K562 (cell line): ENCODE data around the gene GYS1. TPM values are rescaled to one million over a fixed set of nuclear protein-coding genes. Genes with fewer than 3 reads are reported as not detected.

Source experiments
- MTA2 ChIP-seq: fragments of 450-650 bp; IDR thresholded peaks from 2 replicates; pipeline ENCODE4 v1.6.1; 2016; ENCODE audit warnings: low read depth
- POLR2A ChIP-seq: fragments of 450-650 bp; conservative IDR thresholded peaks from 2 replicates; pipeline ENCODE4 v1.6.1; 2016
- RAD21 ChIP-seq, 2 experiments: fragments of 250-450 bp in 1 of 2; fragments of 450-650 bp in 1 of 2; sonication (Bioruptor Pico) in 1 of 2; formaldehyde crosslinking in 1 of 2; IDR thresholded peaks in 1 of 2; conservative IDR thresholded peaks in 1 of 2; 2 replicates each; pipeline versions ENCODE4 v1.4.0 to v1.8.0; 2020 to 2022; ENCODE audit warnings: mild to moderate bottlenecking in 2 of 2, moderate library complexity in 1 of 2
- RBFOX2 ChIP-seq: fragments of 200-400 bp; formaldehyde crosslinking; IDR thresholded peaks from 2 replicates; pipeline ENCODE4 v1.6.1; 2017; ENCODE audit warnings: low read depth, mild to moderate bottlenecking, low read length, moderate library complexity
- SMC3 ChIP-seq: conservative IDR thresholded peaks from 2 replicates; pipeline ENCODE4 v1.6.1; 2011; ENCODE audit warnings: low read depth, low read length, improper control_type of control experiment; ENCODE audit not compliant: insufficient read depth
- STAT5B ChIP-seq: fragments of 250-450 bp; sonication (Bioruptor Pico); IDR thresholded peaks from 2 replicates; pipeline ENCODE4 v1.8.0; 2021; ENCODE audit warnings: mild to moderate bottlenecking, inconsistent platforms
- polyA plus RNA-seq, 8 experiments: library from polyadenylated mRNA; depleted of rRNA in 4 of 8; stranded (reverse) in 5 of 8; unstranded in 3 of 8; fragments of >200 nt; fragmentation: Nextera tagmentation in 2 of 8; fragmentation: Illumina TruSeq in 1 of 8; extraction: Ambion mirVana in 2 of 8; extraction: Trizol in 1 of 8; gene quantifications; 2 replicates each; pipeline versions ENCODE4 v1.2.1 to v1.2.3, GENCODE V29; 2011 to 2014; ENCODE audit warnings: inconsistent platforms in 1 of 8, missing spikeins in 1 of 8
- total RNA-seq, 7 experiments: library from RNA; depleted of rRNA in 6 of 7; stranded (reverse); fragments of >200 nt in 6 of 7; fragmentation: Illumina TruSeq in 2 of 7; extraction: Trizol in 2 of 7; gene quantifications; 2 replicates each; pipeline versions ENCODE4 v1.2.1 to v1.2.3, GENCODE V29; 2011 to 2021; ENCODE audit warnings: low replicate concordance in 1 of 7
- TF ChIP-seq, protein P1 (sequence below), 2 experiments: fragments of 450-650 bp; formaldehyde crosslinking in 1 of 2; IDR thresholded peaks; 2 replicates each; pipeline versions ENCODE4 v1.4.0 to v1.6.1; 2014 to 2020; ENCODE audit warnings: mild to moderate bottlenecking in 2 of 2, borderline replicate concordance in 1 of 2, low read depth in 1 of 2
- TF ChIP-seq, protein P2 (sequence below), 3 experiments: IDR thresholded peaks in 2 of 3; conservative IDR thresholded peaks in 1 of 3; 2 replicates each; pipeline ENCODE4 v1.5.1; 2011 to 2012; ENCODE audit warnings: low read length in 3 of 3, mild to moderate bottlenecking in 3 of 3, control low read depth in 2 of 3, improper control_type of control experiment in 1 of 3, inconsistent platforms in 1 of 3, low read depth in 1 of 3, mixed read lengths in 1 of 3, moderate library complexity in 1 of 3; ENCODE audit not compliant: insufficient read depth in 2 of 3
- TF ChIP-seq, protein P3 (sequence below), 2 experiments: IDR thresholded peaks; 2 replicates each; pipeline ENCODE4 v1.6.1; 2011; ENCODE audit warnings: borderline replicate concordance in 1 of 2, control low read depth in 1 of 2, low read depth in 1 of 2, low read length in 1 of 2, mild to moderate bottlenecking in 1 of 2, mixed read lengths in 1 of 2, moderate library complexity in 1 of 2; ENCODE audit not compliant: insufficient read depth in 1 of 2, insufficient read length in 1 of 2, poor library complexity in 1 of 2, severe bottlenecking in 1 of 2; ENCODE audit errors: extremely low read depth in 1 of 2

GYS1 gene
- total and polyA plus RNA-seq, 9 of the 15 experiments (the other 6 are each of a cell fraction or from before 2014, with no cell fraction given), result 1.9 to 31.1 (median 15.2) TPM

DNA sequence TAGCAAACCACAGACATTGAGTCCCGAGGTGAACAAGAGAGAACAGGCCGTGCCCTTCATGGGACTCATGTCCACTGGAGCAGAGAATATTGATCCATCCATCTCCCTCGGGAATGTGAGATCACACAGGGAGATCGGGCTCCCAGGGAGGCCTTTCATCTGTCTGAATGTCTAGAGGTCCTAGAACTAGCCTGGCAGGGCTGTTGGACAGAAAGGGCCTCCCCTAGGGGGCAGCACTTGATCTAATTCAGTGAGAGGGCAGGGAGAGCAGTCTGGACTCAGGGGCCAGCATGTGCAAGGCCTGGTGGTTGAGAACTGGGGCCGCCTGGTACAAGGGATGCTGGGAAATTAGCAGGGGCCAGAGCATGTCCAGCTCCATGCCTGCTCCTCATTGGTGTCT, 4.9 kb upstream of the GYS1 start (continued):
- TF ChIP-seq, protein P1, sequence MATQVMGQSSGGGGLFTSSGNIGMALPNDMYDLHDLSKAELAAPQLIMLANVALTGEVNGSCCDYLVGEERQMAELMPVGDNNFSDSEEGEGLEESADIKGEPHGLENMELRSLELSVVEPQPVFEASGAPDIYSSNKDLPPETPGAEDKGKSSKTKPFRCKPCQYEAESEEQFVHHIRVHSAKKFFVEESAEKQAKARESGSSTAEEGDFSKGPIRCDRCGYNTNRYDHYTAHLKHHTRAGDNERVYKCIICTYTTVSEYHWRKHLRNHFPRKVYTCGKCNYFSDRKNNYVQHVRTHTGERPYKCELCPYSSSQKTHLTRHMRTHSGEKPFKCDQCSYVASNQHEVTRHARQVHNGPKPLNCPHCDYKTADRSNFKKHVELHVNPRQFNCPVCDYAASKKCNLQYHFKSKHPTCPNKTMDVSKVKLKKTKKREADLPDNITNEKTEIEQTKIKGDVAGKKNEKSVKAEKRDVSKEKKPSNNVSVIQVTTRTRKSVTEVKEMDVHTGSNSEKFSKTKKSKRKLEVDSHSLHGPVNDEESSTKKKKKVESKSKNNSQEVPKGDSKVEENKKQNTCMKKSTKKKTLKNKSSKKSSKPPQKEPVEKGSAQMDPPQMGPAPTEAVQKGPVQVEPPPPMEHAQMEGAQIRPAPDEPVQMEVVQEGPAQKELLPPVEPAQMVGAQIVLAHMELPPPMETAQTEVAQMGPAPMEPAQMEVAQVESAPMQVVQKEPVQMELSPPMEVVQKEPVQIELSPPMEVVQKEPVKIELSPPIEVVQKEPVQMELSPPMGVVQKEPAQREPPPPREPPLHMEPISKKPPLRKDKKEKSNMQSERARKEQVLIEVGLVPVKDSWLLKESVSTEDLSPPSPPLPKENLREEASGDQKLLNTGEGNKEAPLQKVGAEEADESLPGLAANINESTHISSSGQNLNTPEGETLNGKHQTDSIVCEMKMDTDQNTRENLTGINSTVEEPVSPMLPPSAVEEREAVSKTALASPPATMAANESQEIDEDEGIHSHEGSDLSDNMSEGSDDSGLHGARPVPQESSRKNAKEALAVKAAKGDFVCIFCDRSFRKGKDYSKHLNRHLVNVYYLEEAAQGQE (IDR thresholded peaks at IDR 0.05; ENCODE audit: borderline replicate concordance), result 0 out of 2 replicates have a peak, but pooled peaks have one; percentile 11
- TF ChIP-seq, protein P1 (CRISPR knock-in tag; IDR thresholded peaks at IDR 0.05; ENCODE audit: low read depth), result no peak
- TF ChIP-seq MTA2 (no peak), SMC3 (0 out of 2 replicates have a peak, but pooled peaks have one; percentile 9), POLR2A (0 out of 2 replicates have a peak, but pooled peaks have one; percentile 11), STAT5B (CRISPR knock-in tag) (no peak), RAD21 (CRISPR knock-in tag; conservative IDR thresholded peaks at IDR 0.05 in 1 of 2, IDR thresholded peaks at IDR 0.05 in 1 of 2) (peak in 1 of 2 experiments; percentile 50; a peak in 1 of 4 replicates), RBFOX2 (0 out of 2 replicates have a peak, but pooled peaks have one; percentile 17)
- TF ChIP-seq, protein P2, sequence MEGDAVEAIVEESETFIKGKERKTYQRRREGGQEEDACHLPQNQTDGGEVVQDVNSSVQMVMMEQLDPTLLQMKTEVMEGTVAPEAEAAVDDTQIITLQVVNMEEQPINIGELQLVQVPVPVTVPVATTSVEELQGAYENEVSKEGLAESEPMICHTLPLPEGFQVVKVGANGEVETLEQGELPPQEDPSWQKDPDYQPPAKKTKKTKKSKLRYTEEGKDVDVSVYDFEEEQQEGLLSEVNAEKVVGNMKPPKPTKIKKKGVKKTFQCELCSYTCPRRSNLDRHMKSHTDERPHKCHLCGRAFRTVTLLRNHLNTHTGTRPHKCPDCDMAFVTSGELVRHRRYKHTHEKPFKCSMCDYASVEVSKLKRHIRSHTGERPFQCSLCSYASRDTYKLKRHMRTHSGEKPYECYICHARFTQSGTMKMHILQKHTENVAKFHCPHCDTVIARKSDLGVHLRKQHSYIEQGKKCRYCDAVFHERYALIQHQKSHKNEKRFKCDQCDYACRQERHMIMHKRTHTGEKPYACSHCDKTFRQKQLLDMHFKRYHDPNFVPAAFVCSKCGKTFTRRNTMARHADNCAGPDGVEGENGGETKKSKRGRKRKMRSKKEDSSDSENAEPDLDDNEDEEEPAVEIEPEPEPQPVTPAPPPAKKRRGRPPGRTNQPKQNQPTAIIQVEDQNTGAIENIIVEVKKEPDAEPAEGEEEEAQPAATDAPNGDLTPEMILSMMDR (IDR thresholded peaks at IDR 0.05 in 2 of 3, conservative IDR thresholded peaks at IDR 0.05 in 1 of 3; ENCODE audit: insufficient read depth in 2 of 3, low read depth in 1 of 3, low read length in 3 of 3), result peak; percentile 64 to 79 (median 74)
- TF ChIP-seq, protein P3, sequence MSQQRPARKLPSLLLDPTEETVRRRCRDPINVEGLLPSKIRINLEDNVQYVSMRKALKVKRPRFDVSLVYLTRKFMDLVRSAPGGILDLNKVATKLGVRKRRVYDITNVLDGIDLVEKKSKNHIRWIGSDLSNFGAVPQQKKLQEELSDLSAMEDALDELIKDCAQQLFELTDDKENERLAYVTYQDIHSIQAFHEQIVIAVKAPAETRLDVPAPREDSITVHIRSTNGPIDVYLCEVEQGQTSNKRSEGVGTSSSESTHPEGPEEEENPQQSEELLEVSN (IDR thresholded peaks at IDR 0.05; ENCODE audit: borderline replicate concordance in 1 of 2, extremely low read depth in 1 of 2, insufficient read depth in 1 of 2, insufficient read length in 1 of 2, low read depth in 1 of 2, low read length in 1 of 2, poor library complexity in 1 of 2, severe bottlenecking in 1 of 2), result peak in 1 of 2 experiments; percentile 33
